SU-DHL-6 (cell line): ENCODE data around the gene NTRK3.

ENCODE experiments used
- CTCF ChIP-seq: fragments of 200-600 bp; sonication (generic); IDR thresholded peaks from one replicate; pipeline ENCODE4 v1.5.1; 2017; ENCODE audit warnings: antibody characterized with exemption, mild to moderate bottlenecking, low read length, moderate library complexity; ENCODE audit not compliant: insufficient read depth, poor library complexity, severe bottlenecking
- EZH2phosphoT487 ChIP-seq: fragments of 200-600 bp; sonication (generic), shearing (Covaris generic); conservative IDR thresholded peaks from 2 replicates; pipeline ENCODE4 v1.6.1; 2018; ENCODE audit warnings: mild to moderate bottlenecking, antibody characterized with exemption, low read length, moderate library complexity, mixed read lengths

GRCh38 chr15:88196961-88197360, 59.6 kb downstream of the NTRK3 start:
- TF ChIP-seq CTCF (no peak), EZH2phosphoT487 (no peak)
